Tibial nerve (tissue), 3 donors: ENCODE data around the gene ST3GAL3.

Source experiments
- CTCF ChIP-seq, 5 experiments: fragments of 200-600 bp in 3 of 5; fragments of 450-650 bp in 2 of 5; sonication (generic) in 3 of 5; IDR thresholded peaks; one replicate each; pipeline ENCODE4 v1.5.1; 2016 to 2019; ENCODE audit warnings: antibody characterized with exemption in 5 of 5, mild to moderate bottlenecking in 3 of 5, moderate library complexity in 2 of 5
- POLR2A ChIP-seq, 2 donors: fragments of 450-650 bp; IDR thresholded peaks; one replicate each; pipeline ENCODE4 v1.6.1; 2017; ENCODE audit warnings: antibody characterized with exemption in 2 of 2, mild to moderate bottlenecking in 2 of 2, moderate library complexity in 2 of 2

- TF ChIP-seq POLR2A (IDR thresholded peaks at IDR 0.05) (no peak), CTCF (IDR thresholded peaks at IDR 0.05) (no peak)
Measured at GRCh38 chr1:43659212-43660166, 47.8 kb upstream of the ST3GAL3 start.
